GM10248 (cell line): Measurements from ENCODE around the gene TTLL5.

Experiments used
- CTCF ChIA-PET: fragments of 300-600 bp; sonication (Branson Sonifier 250); formaldehyde crosslinking; extraction: SDS; loops from one replicate; lab custom pipeline; 2021; ENCODE audit warnings: antibody characterized with exemption; lab: Yijun Ruan, JAX
- POLR2A ChIA-PET: fragments of 350-650 bp; sonication (Branson Sonifier 250); formaldehyde crosslinking; extraction: SDS; loops from one replicate; lab custom pipeline; 2020; ENCODE audit warnings: antibody characterized with exemption; lab: Yijun Ruan, JAX
- DNase-seq: peaks from one replicate; pipeline ENCODE4 v3.0.0; 2012; ENCODE audit errors: extremely low spot score
- CTCF ChIP-seq: IDR thresholded peaks from 2 replicates; pipeline ENCODE4 v1.5.1; 2012; ENCODE audit warnings: mild to moderate bottlenecking, low read depth; ENCODE audit errors: extremely low read depth, missing control alignments, control extremely low read depth

The TTLL5 gene

GRCh38 chr14:75625034-75625433 is 36.0 kb upstream of the TTLL5 start:
- ChIA-PET POLR2A (no interaction called here), CTCF (interaction anchor here (1.0 to 2.0 kb wide), 5 partner anchors 13 to 48 kb away, joined by 3 to 8 read pairs (median 4); no protein-coding TSS in a partner anchor)
- no peak for DNase-seq
- TF ChIP-seq CTCF = no peak

GRCh38 chr14:75626396-75626795 is 34.6 kb upstream of the TTLL5 start:
- POLR2A ChIA-PET = no interaction called here
- TF ChIP-seq CTCF = no peak
- DNase-seq = no peak
- CTCF ChIA-PET = interaction anchor here (0.8 to 1.5 kb wide), 3 partner anchors 10 to 32 kb away, joined by 3 to 5 read pairs (median 3); no protein-coding TSS in a partner anchor

- ChIA-PET CTCF (interaction anchor here (0.8 to 1.5 kb wide), 4 partner anchors 10 to 31 kb away, joined by 3 to 5 read pairs (median 3); no protein-coding TSS in a partner anchor), POLR2A (no interaction called here)
- DNase-seq = no peak
- TF ChIP-seq CTCF = no peak
These were observed 34.2 kb upstream of the TTLL5 start for GRCh38 chr14:75626863-75627262.

GRCh38 chr14:75627406-75627805 is 33.6 kb upstream of the TTLL5 start:
- ChIA-PET POLR2A (no interaction called here), CTCF (interaction anchor here (0.9 to 1.5 kb wide), 4 partner anchors 9 to 31 kb away, joined by 3 to 5 read pairs (median 3); no protein-coding TSS in a partner anchor)
- DNase-seq = no peak
- no peak for TF ChIP-seq CTCF

GRCh38 chr14:75628816-75629215 is 32.2 kb upstream of the TTLL5 start:
- DNase-seq = no peak
- CTCF ChIA-PET = interaction anchor here (1.0 to 1.4 kb wide), 3 partner anchors 9 to 25 kb away, joined by 3 to 5 read pairs (median 3); no protein-coding TSS in a partner anchor
- no peak for TF ChIP-seq CTCF
- POLR2A ChIA-PET = no interaction called here

- ChIA-PET CTCF (interaction anchor here (0.7 to 2.4 kb wide), 2 partner anchors 23 to 70 kb away, joined by 3 to 7 read pairs; no protein-coding TSS in a partner anchor), POLR2A (no interaction called here)
- DNase-seq = no peak
- no peak for TF ChIP-seq CTCF
These were observed 30.2 kb upstream of the TTLL5 start for GRCh38 chr14:75630695-75631452.
